Erythroblast (primary cell): ENCODE data around the gene URB2.

ENCODE experiments used
- GATA1 ChIP-seq: IDR thresholded peaks from 2 replicates; pipeline ENCODE4 v1.6.1; 2011; ENCODE audit warnings: low read depth, mild to moderate bottlenecking, control low read depth, low read length, moderate library complexity
- POLR2A ChIP-seq: IDR thresholded peaks from 2 replicates; pipeline ENCODE4 v1.6.1; 2011; ENCODE audit warnings: mild to moderate bottlenecking, low read length

GRCh38 chr1:229666585-229666984, 40.5 kb downstream of the URB2 start:
- TF ChIP-seq POLR2A = no peak
- no peak for TF ChIP-seq GATA1
